ENCODE data around the gene CCDC86.
A peak's percentile ranks its signal among the peaks of the same experiment; 100 is the strongest.

CCDC86 gene

DNA sequence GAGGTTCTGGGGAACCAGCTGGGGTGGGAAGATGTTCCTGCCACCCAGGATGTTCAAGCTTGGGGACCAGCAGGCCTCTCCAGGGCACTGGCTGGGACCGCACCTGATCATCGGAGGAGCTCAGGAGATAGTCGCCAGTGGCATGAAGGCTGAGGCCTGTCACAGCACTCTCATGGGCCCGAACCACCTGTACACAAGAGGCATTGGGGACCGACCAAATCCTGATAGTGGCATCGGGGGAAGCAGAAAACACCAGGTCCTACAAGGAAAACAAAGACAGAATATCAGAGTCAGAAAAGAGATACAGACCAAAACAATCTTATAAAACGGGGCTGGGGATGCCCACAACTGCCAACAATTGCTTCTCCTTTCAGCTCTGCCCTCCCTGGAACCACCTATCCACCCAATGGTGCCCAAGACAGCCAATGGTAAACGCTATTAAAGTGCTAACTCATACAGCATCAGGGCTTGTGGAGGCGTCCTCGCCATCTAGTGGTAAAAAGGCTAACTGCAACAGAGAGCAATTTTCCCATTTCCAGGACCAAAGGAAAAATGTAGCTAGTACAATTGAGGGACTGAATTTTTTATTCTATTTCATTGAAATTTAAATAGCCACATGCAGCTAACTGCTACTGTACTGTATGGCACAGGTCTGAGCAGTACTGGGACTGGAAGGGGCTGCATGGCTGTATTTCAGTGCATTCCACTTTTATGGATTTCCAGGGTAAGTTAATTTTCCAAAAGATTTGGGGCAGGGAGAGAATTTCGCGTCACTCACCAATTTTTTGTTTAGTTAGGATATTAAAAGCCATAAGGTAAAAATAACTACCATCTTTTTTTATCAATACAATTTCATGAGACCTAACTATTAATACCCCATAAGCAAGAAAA is 57.4 kb downstream of the CCDC86 start:
- TF ChIP-seq BACH2 (CRISPR knock-in tag; IDR thresholded peaks at IDR 0.05; ENCODE audit: borderline replicate concordance) (no peak), ZFP30 (CRISPR knock-in tag; IDR thresholded peaks at IDR 0.05) (no peak), ESRRG (CRISPR knock-in tag; IDR thresholded peaks at IDR 0.05) (no peak), ARNTL (CRISPR knock-in tag; IDR thresholded peaks at IDR 0.05; ENCODE audit: borderline replicate concordance, low read depth) (no peak), ISL1 (CRISPR knock-in tag; IDR thresholded peaks at IDR 0.05) (no peak), CSDC2 (CRISPR knock-in tag; IDR thresholded peaks at IDR 0.05) (no peak), ZFP3 (CRISPR knock-in tag; IDR thresholded peaks at IDR 0.05) (no peak), ZNF8 (CRISPR knock-in tag; IDR thresholded peaks at IDR 0.05) (no peak), GLIS3 (CRISPR knock-in tag; IDR thresholded peaks at IDR 0.05) (no peak), RARB (CRISPR knock-in tag; IDR thresholded peaks at IDR 0.05) (no peak), CSRNP3 (CRISPR knock-in tag; IDR thresholded peaks at IDR 0.05) (no peak), ZNF565 (CRISPR knock-in tag; conservative IDR thresholded peaks at IDR 0.05; ENCODE audit: low read depth) (no peak), ZNF70 (CRISPR knock-in tag; IDR thresholded peaks at IDR 0.05) (no peak)
- peak; percentile 94 for ATAC-seq

GRCh38 chr11:60899977-60900376 is 58.1 kb downstream of the CCDC86 start:
- no peak for TF ChIP-seq RARB (CRISPR knock-in tag; IDR thresholded peaks at IDR 0.05)
- no peak for TF ChIP-seq ISL1 (CRISPR knock-in tag; IDR thresholded peaks at IDR 0.05)
- no peak for ATAC-seq
